NCI-H82 treated with DMSO at 0.1 percent for 48 hours (cell line): ENCODE data around the gene CXCL1.

Source experiments
- DNase-seq: peaks from one replicate; lab custom pipeline; 2025; ENCODE audit not compliant: unreplicated experiment; lab: John Stamatoyannopoulos, UW

CXCL1 gene

DNA sequence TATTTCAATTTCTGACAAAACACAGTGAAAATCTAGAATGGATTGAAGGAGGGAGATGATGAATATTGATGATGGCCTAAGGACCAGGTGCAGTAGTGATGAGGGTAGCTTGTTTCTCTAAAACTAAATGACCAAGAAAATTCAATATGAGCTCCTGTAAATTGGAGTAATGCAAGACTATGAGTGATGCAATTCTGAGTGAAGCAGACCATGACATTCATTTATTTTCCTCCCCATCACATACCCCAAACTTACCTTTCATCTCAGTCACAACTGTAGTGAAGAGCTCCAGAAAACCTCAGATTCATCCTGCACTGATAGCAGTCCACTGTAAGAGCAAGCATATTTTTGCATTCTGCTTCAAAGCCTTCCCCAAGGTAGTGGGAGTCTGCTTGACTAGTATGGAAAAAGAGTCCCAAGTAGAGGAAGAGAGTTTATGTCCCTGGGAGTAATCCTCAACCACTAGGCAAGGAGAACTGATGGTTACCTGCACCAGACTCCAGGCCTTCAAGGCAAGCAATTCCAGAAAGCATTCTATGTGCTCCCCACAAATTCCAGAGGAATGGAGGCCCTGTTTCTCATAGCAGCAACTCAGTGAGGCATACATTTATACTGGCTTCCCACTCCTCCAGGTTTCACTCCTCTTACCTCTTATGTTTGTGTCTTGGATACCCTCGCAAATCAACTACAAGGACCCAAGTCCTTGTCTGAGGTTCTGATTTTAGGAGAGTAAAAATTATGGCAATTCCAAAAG is 47.2 kb downstream of the CXCL1 start:
- DNase-seq, result no peak

DNA sequence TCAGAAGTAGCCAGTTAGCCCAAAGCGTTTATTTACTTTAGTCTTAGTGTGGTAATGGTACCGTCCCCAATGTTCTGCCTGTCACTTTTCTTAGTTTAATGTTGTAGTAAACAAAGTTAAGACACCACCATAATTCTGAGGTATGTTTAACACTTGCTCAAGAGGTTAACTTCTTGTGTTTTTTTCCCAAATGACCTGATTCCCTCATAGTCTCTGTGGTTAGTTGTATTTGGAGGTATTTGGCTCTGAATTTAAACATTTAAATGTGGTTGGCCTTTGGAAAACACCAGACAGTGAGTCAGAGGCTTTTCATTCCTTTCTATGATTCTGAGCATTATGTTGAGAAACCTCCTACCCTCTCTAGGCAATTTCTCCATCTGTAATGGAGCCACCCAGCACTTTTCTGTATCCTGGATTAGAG is 47.9 kb downstream of the CXCL1 start:
- no peak for DNase-seq

DNA sequence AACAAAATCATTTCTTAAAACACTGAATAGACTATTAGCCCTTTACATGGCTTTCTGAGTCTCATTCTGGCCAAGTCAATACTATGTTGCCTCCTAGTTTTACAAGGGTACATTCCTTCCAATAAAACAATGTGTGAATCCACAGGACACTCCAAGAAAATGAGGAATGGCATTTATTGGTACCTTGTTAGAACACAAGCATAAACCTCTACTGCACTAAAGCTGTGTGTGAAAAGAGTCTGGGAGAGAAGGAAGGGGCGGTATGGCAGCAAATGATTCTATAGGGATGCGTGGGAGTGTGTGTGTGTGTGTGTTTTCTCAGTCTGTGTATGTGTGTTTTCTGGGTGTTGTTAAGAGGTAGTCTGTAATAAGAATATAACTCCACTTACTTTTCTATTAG is 48.9 kb downstream of the CXCL1 start:
- DNase-seq, result no peak

DNA sequence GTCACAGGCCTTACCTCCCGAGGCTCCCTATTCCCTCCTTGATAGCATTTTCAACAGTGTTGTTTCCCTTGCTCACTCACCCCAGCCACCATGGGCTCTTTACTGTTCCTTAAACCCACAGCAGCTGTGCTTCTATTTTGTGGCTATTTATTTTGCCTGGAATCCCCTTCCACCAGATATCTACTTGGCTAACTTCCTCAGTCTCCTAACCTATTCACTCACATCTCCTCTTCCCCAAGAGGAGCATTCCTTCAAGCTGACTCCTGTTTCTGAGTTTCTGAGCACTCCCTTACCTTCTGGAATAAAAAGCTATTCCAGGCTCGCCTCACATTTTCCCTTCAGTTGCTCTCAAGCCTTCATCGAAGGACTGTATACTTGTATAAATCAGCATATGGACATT is 50.5 kb downstream of the CXCL1 start:
- no peak for DNase-seq
